A549 (cell line): ENCODE measurements around the gene LANCL2. TPM values are rescaled to one million over a fixed set of nuclear protein-coding genes. Genes with fewer than 3 reads are reported as not detected.

Source experiments
- ATAC-seq, 2 experiments: fragments of 200-7000 bp in 1 of 2; fragments of >200 bp in 1 of 2; cut with Nextera tagmentation in 1 of 2; cut with Tn5 transposase in 1 of 2; 3 replicates each; pipeline versions ENCODE4 v1.8.0 to v1.9.1; 2018 to 2020; ENCODE audit warnings: mild to moderate bottlenecking in 1 of 2, moderate library complexity in 1 of 2
- CTCF ChIA-PET: fragments of 300-600 bp; sonication (Branson Sonifier 250); formaldehyde crosslinking; extraction: SDS; loops from one replicate; lab custom pipeline; 2021; ENCODE audit warnings: antibody characterized with exemption, inconsistent platforms; lab: Yijun Ruan, JAX
- POLR2A ChIA-PET: fragments of 350-600 bp; formaldehyde crosslinking; extraction: SDS; loops from one replicate; lab custom pipeline; 2021; ENCODE audit warnings: antibody characterized with exemption, inconsistent platforms; lab: Yijun Ruan, JAX
- DNase-seq, 2 experiments: peaks; one replicate each; pipeline versions ENCODE4 v3.0.0 to v3.0.0-alpha.2; 2011 to 2016; ENCODE audit warnings: low read depth in 1 of 2, low spot score in 1 of 2
- FAIRE-seq: peaks from 2 replicates; lab custom pipeline; 2011; peaks lifted over from hg19 to GRCh38; lab: Jason Lieb, UNC
- H3K27ac ChIP-seq, 2 experiments: fragments of >200 bp; sonication (Bioruptor Twin); formaldehyde crosslinking; 3 replicates each; pipeline ENCODE4 v1.5.1; 2016 to 2017
- H3K4me1 ChIP-seq: fragments of >200 bp; sonication (Bioruptor Twin); formaldehyde crosslinking; 3 replicates; pipeline ENCODE4 v1.6.1; 2016
- H3K4me2 ChIP-seq: fragments of >200 bp; sonication (Bioruptor Twin); formaldehyde crosslinking; 3 replicates; pipeline ENCODE4 v1.6.1; 2016
- H3K4me3 ChIP-seq: fragments of >200 bp; sonication (Bioruptor Twin); formaldehyde crosslinking; 3 replicates; pipeline ENCODE4 v1.5.1; 2016
- H3K9me3 ChIP-seq: fragments of >200 bp; sonication (Bioruptor Twin); formaldehyde crosslinking; 3 replicates; pipeline ENCODE4 v1.6.1; 2016
- BCL3 ChIP-seq: fragments of >200 bp; sonication (Bioruptor Twin); formaldehyde crosslinking; IDR thresholded peaks from 3 replicates; pipeline ENCODE4 v1.6.1; 2016
- CHD2 ChIP-seq: fragments of 150-350 bp; IDR thresholded peaks from 2 replicates; pipeline ENCODE4 v1.6.1; 2014; ENCODE audit warnings: low read length; ENCODE audit not compliant: partially characterized antibody
- CTCF ChIP-seq: fragments of >200 bp; sonication (Bioruptor Twin); formaldehyde crosslinking; IDR thresholded peaks from 3 replicates; pipeline ENCODE4 v1.5.1; 2016
- EHMT2 ChIP-seq: fragments of 200-600 bp; sonication (generic); IDR thresholded peaks from 2 replicates; pipeline ENCODE4 v1.6.1; 2016; ENCODE audit warnings: antibody characterized with exemption, low read depth, mild to moderate bottlenecking, moderate library complexity
- ELK1 ChIP-seq: fragments of 150-350 bp; IDR thresholded peaks from 2 replicates; pipeline ENCODE4 v1.6.1; 2014; ENCODE audit warnings: low read depth, mild to moderate bottlenecking, low read length
- FOSL2 ChIP-seq, 2 experiments: fragments of 450-650 bp in 1 of 2; fragments of >200 bp in 1 of 2; sonication (Bioruptor Twin) in 1 of 2; formaldehyde crosslinking; IDR thresholded peaks; 2 replicates each; pipeline versions ENCODE4 v1.5.0 to v1.6.1; 2016 to 2020; ENCODE audit warnings: mild to moderate bottlenecking in 1 of 2, moderate library complexity in 1 of 2
- HOXA7 ChIP-seq: fragments of 250-450 bp; sonication (Bioruptor Pico); IDR thresholded peaks from 2 replicates; pipeline ENCODE4 v1.5.0; 2020; ENCODE audit warnings: mild to moderate bottlenecking, moderate library complexity
- HOXB5 ChIP-seq: fragments of 250-450 bp; sonication (Bioruptor Pico); IDR thresholded peaks from 2 replicates; pipeline ENCODE4 v1.5.0; 2020; ENCODE audit warnings: mild to moderate bottlenecking, moderate library complexity
- JUN ChIP-seq, 2 experiments: fragments of >200 bp; sonication (Bioruptor Twin); formaldehyde crosslinking; IDR thresholded peaks; 2 replicates in 1 of 2; 3 replicates in 1 of 2; pipeline ENCODE4 v1.6.1; 2016 to 2017
- JUNB ChIP-seq: fragments of >200 bp; sonication (Bioruptor Twin); formaldehyde crosslinking; IDR thresholded peaks from 2 replicates; pipeline ENCODE4 v1.6.1; 2016
- KDM1A ChIP-seq: fragments of 200-600 bp; sonication (generic); IDR thresholded peaks from 2 replicates; pipeline ENCODE4 v1.6.1; 2016; ENCODE audit warnings: low read depth, mild to moderate bottlenecking
- MAFK ChIP-seq: fragments of 450-650 bp; IDR thresholded peaks from 2 replicates; pipeline ENCODE4 v1.6.1; 2014; ENCODE audit not compliant: partially characterized antibody
- MYC ChIP-seq: IDR thresholded peaks from 2 replicates; pipeline ENCODE4 v1.6.1; 2012; ENCODE audit warnings: mild to moderate bottlenecking, inconsistent platforms, low read length, improper control_type of control experiment, borderline replicate concordance
- PBX3 ChIP-seq: IDR thresholded peaks from 2 replicates; pipeline ENCODE4 v1.6.1; 2012
- PHF8 ChIP-seq: fragments of 200-600 bp; sonication (generic); IDR thresholded peaks from 2 replicates; pipeline ENCODE4 v1.6.1; 2016; ENCODE audit warnings: low read depth, mild to moderate bottlenecking, antibody characterized with exemption, moderate library complexity, borderline replicate concordance
- RFX5 ChIP-seq: fragments of 450-650 bp; IDR thresholded peaks from 2 replicates; pipeline ENCODE4 v1.7.1; 2014; ENCODE audit warnings: antibody characterized with exemption, mild to moderate bottlenecking, moderate library complexity
- TFCP2L1 ChIP-seq: fragments of 250-450 bp; sonication (Bioruptor Pico); IDR thresholded peaks from 2 replicates; pipeline ENCODE4 v1.5.0; 2021; ENCODE audit warnings: mild to moderate bottlenecking
- ZSCAN20 ChIP-seq: fragments of 250-450 bp; sonication (Bioruptor Pico); IDR thresholded peaks from 2 replicates; pipeline ENCODE4 v1.8.0; 2022; ENCODE audit warnings: mild to moderate bottlenecking, moderate library complexity
- WGBS: methylation state at CpG from one replicate; pipeline ENCODE4 v1.1.6; 2017; ENCODE audit errors: missing lambda C conversion rate; 5-methylcytosine and 5-hydroxymethylcytosine counted together
- polyA plus RNA-seq, 4 experiments: library from polyadenylated mRNA; depleted of rRNA in 3 of 4; stranded (reverse); fragments of >200 nt; fragmentation: RNase III in 1 of 4; extraction: RNeasy Plus Mini Kit Qiagen cat#74134 plus additional on column Dnase treatment in 1 of 4; gene quantifications; 2 replicates in 3 of 4; 3 replicates in 1 of 4; pipeline ENCODE4 v1.2.3, GENCODE V29; 2011 to 2017

The LANCL2 gene
- polyA plus RNA-seq, 2 of the 4 experiments (the other 2 are of a cell fraction): 8.0 to 12.4 TPM

GRCh38 chr7:55435466-55435865 lies 70.3 kb downstream of the LANCL2 start (continued):
- TF ChIP-seq ELK1 (no peak), PBX3 (no peak)
- TF ChIP-seq, all 56 proteins: peak for 0

DNA sequence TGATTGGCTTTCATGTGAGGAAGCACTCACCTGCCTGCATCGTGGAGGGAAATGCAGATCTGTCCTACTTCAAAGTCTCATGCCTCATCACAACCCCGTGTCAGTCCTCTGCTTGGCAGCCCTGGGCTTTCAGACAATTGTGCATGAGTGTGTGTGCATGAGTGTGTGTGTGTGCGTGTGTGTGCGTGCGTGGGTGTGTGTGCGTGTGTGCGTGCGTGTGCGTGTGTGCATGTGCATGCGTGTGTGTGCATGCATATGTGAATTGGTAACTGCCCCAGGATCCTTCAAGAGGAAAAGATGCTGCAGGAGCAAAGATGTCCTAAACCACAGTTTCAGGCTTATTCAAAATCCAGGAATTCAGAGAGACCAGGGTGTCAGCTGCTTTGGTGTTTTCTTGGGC lies 71.3 kb downstream of the LANCL2 start:
- 71% methylated on average over 10 of the region's 10 CpGs for WGBS
- H3K4me1 ChIP-seq: no peaks in the 10 kb centered on the region
- ChIA-PET CTCF (interaction anchor here (1.3 kb wide), 1 partner anchor 21 kb away, joined by 4 read pairs; no protein-coding TSS in a partner anchor), POLR2A (no interaction called here)
- no peak for DNase-seq
- no peak overlapping the region for H3K4me3 ChIP-seq
- no peak overlapping the region for H3K4me2 ChIP-seq
- H3K9me3 ChIP-seq: no peaks in the 10 kb centered on the region
- FAIRE-seq: no peak
- no peak for ATAC-seq
- no peak for TF ChIP-seq MAFK
- no peak for TF ChIP-seq KDM1A
- no peak for TF ChIP-seq CTCF
- TF ChIP-seq JUN (IDR thresholded peaks at IDR 0.05): no peak
- no peak for TF ChIP-seq RFX5
- no peak for TF ChIP-seq FOSL2 (IDR thresholded peaks at IDR 0.05)
- no peak for TF ChIP-seq FOSL2 (CRISPR knock-in tag; IDR thresholded peaks at IDR 0.05)
- no peak for TF ChIP-seq TFCP2L1
- no peak for TF ChIP-seq MYC
- TF ChIP-seq ZSCAN20 (CRISPR knock-in tag): no peak
- no peak for TF ChIP-seq JUNB
- no peak for TF ChIP-seq HOXB5 (CRISPR knock-in tag)
- TF ChIP-seq HOXA7 (CRISPR knock-in tag): no peak
- H3K27ac ChIP-seq: no peak overlapping the region

DNA sequence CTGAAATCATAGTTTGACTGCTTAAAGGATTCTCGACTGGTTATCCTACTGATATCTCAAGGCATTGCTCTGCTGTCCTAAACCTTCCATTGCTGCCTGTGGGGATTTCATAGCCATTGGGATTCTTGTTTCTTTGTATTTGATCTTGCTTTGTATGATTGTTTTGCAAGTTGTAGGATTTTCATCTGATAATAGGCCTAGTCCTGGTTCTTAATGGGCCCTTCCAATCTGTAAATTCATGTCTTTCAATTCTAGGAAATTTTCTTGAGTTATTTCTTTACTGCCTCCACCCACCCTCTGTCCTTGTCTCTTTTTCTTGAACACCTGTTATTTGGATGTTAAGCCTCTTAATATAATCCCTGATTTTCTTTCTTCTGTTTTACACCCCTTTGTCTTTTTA lies 72.2 kb downstream of the LANCL2 start:
- no peak for TF ChIP-seq HOXA7 (CRISPR knock-in tag)
- TF ChIP-seq KDM1A: no peak
- no peak for TF ChIP-seq ELK1
- no peak for TF ChIP-seq CHD2
- TF ChIP-seq TFCP2L1: no peak
- no peak for TF ChIP-seq EHMT2
- no peak for TF ChIP-seq BCL3
- no peak for TF ChIP-seq PHF8
- Histone ChIP-seq H3K27ac (no peak overlapping the region), H3K4me3 (no peak overlapping the region), H3K4me1 (no peaks in the 10 kb centered on the region), H3K4me2 (no peak overlapping the region), H3K9me3 (no peaks in the 10 kb centered on the region)
- WGBS: 54% methylated on average over 1 of the region's 1 CpG
- FAIRE-seq: no peak
- ChIA-PET POLR2A (no interaction called here), CTCF (no interaction called here)
- no peak for ATAC-seq
- DNase-seq: no peak
